ENCODE results near the gene TIGAR.

The TIGAR gene

GRCh38 chr12:4307593-4308333 lies 13.2 kb upstream of the TIGAR start:
- no peak for DNase-seq (ENCODE audit: low read depth)

- DNase-seq (ENCODE audit: low read depth) = no peak
These were observed 12.6 kb upstream of the TIGAR start for GRCh38 chr12:4308334-4308950.

- no peak for DNase-seq (ENCODE audit: low read depth)
These were observed 9.2 kb upstream of the TIGAR start for GRCh38 chr12:4311776-4312175.

GRCh38 chr12:4312251-4312650 lies 8.8 kb upstream of the TIGAR start:
- DNase-seq (ENCODE audit: low read depth) = no peak

GRCh38 chr12:4320497-4320852 lies 538 bp upstream of the TIGAR start:
- DNase-seq (ENCODE audit: low read depth) = no peak

DNA sequence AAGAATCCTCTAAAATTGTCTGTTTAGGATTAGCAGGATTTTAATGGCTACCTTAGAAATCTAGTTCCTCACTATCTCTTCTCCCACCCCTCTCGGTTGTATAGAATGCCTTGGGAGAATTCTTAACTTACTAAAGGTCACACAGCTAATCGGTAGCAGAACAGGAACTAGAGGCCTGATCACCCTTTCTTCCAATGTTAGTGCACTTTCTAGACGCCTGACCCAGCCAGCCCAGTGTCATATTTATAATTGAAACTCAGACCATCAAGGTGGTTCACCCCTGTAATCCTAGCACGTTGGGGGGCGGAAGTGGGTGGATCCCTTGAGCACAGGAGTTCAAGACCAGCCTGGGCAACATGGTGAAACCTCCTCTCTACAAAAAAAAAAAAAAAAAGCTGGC lies 1.7 kb downstream of the TIGAR start:
- no peak for DNase-seq (ENCODE audit: low read depth)

GRCh38 chr12:4323396-4323795 lies 2.4 kb downstream of the TIGAR start:
- DNase-seq (ENCODE audit: low read depth) = no peak

DNA sequence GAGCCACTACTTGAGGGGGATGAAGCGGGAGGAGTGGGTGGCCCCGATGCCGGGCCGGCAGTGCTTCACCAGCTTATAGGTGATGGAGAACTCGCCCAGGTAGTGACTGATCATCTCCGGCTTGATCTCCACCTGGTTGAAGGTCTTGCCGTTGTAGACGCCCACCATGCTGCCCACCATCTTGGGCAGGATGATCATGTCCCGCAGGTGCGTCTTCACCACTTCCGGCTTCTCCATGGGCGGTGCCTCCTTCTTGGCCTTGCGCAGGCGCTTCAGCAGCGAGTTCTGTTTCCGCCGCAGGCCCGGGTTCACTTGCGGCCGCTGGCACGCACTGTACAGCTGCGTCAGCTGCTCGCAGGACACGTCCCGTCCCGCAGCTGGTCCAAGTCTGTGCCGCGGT lies 3.4 kb downstream of the TIGAR start:
- no peak for DNase-seq (ENCODE audit: low read depth)

DNA sequence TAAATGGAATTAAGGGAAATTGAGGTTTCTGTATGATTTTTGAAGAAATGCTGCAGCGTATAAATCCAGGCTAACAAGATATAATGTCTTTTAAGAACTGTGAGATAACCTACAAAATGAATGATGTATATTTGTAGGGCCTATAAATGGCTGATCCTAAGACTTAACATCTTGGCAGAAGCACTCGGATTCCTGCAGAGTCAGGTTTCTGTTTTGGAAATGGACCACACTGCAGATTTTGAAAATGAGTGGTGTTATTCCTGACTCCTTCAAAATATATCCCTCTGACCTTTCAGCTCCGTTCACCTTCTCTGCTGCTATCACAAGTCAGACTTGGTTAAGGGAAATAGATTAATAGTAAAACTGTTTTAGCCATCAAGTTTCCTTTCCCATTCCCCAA lies 5.0 kb downstream of the TIGAR start:
- DNase-seq (ENCODE audit: low read depth) = no peak

- DNase-seq (ENCODE audit: low read depth) = no peak
These were observed 6.3 kb downstream of the TIGAR start for GRCh38 chr12:4327293-4327692.

- DNase-seq (ENCODE audit: low read depth) = no peak
These were observed 9.2 kb downstream of the TIGAR start for GRCh38 chr12:4330203-4330602.

DNA sequence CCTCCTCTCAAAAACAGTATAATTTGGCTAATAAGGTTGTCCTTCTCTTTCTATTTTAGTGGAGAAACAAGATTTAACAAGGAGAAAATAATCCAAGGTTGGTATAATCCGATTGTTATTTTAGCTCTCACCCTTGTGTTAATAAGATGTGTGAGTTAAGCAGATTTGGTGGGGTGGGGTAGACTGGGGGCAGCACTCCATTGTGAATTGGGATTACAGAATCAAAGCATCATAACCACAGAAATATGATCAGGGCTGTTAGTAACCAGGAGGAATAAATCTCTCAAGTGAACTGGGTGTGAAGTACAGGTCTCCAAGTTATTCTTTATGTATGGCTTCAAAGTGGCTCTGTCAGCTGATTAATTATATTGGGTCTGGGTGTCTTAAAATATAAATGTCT lies 10.2 kb downstream of the TIGAR start:
- no peak for DNase-seq (ENCODE audit: low read depth)

GRCh38 chr12:4331842-4332241 lies 10.8 kb downstream of the TIGAR start:
- no peak for DNase-seq (ENCODE audit: low read depth)

GRCh38 chr12:4346931-4347330 lies 25.9 kb downstream of the TIGAR start:
- DNase-seq (ENCODE audit: low read depth) = no peak

GRCh38 chr12:4353785-4354208 lies 32.8 kb downstream of the TIGAR start:
- DNase-seq (ENCODE audit: low read depth) = peak; percentile 25

DNA sequence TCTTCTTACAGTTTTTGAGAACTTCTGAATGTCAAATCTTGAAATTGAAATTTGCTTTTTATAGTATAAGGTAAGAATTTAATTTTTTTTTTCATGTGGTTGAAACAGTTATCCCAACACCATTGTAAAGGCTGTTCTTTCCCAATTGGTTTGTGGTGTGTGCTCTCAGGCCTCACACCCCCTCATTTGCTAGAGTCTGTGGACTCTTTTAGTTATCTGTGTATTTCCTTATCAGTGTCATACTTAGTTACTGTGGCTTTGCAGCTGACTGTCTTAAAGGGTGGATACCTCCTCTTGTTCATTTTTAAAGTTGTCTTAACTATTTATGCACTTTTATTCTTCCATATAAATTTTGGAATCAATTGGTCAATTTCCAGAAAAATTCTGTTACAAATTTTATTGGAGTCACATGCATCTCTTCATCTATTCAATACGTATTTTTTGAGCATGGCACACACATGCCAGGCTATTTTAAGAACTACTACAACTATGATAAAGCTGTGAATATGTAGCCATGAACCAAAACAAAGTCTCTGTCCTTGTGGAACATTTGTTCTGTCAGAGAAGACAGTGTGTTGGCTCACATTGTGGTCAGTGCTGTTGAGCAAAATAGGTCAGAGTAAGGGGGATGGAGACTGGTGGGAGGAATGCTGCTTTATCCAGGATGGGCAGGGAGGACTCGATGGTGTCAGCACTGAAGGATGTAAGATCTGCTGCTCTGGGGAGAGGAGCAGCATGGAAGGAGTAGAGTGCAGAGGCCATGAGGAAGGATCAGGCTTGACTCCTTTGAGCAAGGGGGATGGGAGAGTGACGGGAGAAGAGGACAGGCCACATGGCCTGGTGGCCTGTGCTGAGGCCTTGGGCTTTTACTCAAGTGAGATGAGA lies 34.4 kb downstream of the TIGAR start:
- DNase-seq (ENCODE audit: low read depth) = no peak

DNA sequence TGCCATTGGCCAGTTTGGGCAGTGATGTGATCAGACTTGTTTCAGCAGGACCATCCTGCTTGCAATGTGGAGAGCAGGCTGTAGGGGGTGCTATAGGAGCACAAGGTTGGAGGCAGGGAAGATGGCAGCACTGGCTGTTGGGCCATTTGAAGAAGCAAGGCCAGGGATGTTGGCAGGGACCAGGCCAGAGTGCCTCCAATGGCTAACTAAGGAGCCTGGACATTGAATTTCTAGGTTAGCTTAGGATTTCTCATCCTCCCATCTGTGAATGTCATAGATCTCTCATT lies 35.0 kb downstream of the TIGAR start:
- no peak for DNase-seq (ENCODE audit: low read depth)

- no peak for DNase-seq (ENCODE audit: low read depth)
These were observed 45.1 kb downstream of the TIGAR start for GRCh38 chr12:4366090-4366489.

GRCh38 chr12:4369548-4369947 lies 48.5 kb downstream of the TIGAR start:
- no peak for DNase-seq (ENCODE audit: low read depth)

DNA sequence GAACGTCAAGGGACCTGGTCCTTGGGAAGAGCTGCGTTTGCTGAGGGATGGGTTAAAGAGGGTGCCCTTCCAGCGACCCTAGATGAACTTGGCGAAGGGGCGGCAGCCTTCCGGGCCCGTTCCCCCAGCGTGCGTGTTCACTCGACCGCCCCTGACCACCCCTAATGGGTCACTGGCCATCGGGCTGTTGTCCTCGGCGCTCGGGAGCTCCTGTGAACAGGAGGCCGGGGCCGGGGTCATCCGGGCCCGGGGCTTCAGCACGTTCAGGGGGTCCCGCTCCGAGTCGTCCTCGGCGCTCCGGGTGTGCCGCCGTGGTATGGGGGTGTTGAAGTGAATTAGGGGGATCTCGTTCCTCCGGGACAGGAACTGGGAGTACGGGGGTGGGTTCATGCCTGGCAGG lies 49.3 kb downstream of the TIGAR start:
- no peak for DNase-seq (ENCODE audit: low read depth)

- no peak for DNase-seq (ENCODE audit: low read depth)
These were observed 51.6 kb downstream of the TIGAR start for GRCh38 chr12:4372653-4373052.

- DNase-seq (ENCODE audit: low read depth) = no peak
These were observed 54.4 kb downstream of the TIGAR start for GRCh38 chr12:4375449-4375848.

- DNase-seq (ENCODE audit: low read depth) = no peak
These were observed 57.8 kb downstream of the TIGAR start for GRCh38 chr12:4378772-4379171.

All from stimulated activated CD8-positive, alpha-beta memory T cell treated with anti-CD3 and anti-CD28 coated beads, Interleukin-12 subunit alpha, Interleukin-12 subunit beta, amount 100 ng/mL, for 1 hour (primary cell).